IMR-90 (cell line): ENCODE data around the gene THAP5.

Source experiments
- BHLHE40 ChIP-seq: fragments of 150-350 bp; IDR thresholded peaks from 2 replicates; pipeline ENCODE4 v1.6.1; 2016; ENCODE audit warnings: mild to moderate bottlenecking, low read depth, low read length
- CEBPB ChIP-seq: IDR thresholded peaks from 2 replicates; pipeline ENCODE4 v1.6.1; 2012; ENCODE audit warnings: low read depth, low read length, improper control_type of control experiment
- POLR2A ChIP-seq: IDR thresholded peaks from 2 replicates; pipeline ENCODE4 v1.6.1; 2012; ENCODE audit warnings: mild to moderate bottlenecking, low read depth, low read length
- RAD21 ChIP-seq: IDR thresholded peaks from 2 replicates; pipeline ENCODE4 v1.6.1; 2012; ENCODE audit warnings: low read length, improper control_type of control experiment
- RFX5 ChIP-seq: IDR thresholded peaks from 2 replicates; pipeline ENCODE4 v1.8.0; 2012; ENCODE audit warnings: low read depth, mild to moderate bottlenecking, low read length, moderate library complexity
- TF ChIP-seq, protein P1 (sequence below): conservative IDR thresholded peaks from 2 replicates; pipeline ENCODE4 v1.5.1; 2012; ENCODE audit warnings: mild to moderate bottlenecking, low read depth, low read length, improper control_type of control experiment
- TF ChIP-seq, protein P2 (sequence below): fragments of 150-350 bp; IDR thresholded peaks from 2 replicates; pipeline ENCODE4 v1.6.1; 2017; ENCODE audit warnings: mild to moderate bottlenecking, antibody characterized with exemption, low read length, low read depth
- TF ChIP-seq, protein P3 (sequence below): fragments of 150-350 bp; IDR thresholded peaks from 2 replicates; pipeline ENCODE4 v1.6.1; 2016; ENCODE audit warnings: low read depth, mild to moderate bottlenecking, low read length, moderate library complexity, borderline replicate concordance

DNA sequence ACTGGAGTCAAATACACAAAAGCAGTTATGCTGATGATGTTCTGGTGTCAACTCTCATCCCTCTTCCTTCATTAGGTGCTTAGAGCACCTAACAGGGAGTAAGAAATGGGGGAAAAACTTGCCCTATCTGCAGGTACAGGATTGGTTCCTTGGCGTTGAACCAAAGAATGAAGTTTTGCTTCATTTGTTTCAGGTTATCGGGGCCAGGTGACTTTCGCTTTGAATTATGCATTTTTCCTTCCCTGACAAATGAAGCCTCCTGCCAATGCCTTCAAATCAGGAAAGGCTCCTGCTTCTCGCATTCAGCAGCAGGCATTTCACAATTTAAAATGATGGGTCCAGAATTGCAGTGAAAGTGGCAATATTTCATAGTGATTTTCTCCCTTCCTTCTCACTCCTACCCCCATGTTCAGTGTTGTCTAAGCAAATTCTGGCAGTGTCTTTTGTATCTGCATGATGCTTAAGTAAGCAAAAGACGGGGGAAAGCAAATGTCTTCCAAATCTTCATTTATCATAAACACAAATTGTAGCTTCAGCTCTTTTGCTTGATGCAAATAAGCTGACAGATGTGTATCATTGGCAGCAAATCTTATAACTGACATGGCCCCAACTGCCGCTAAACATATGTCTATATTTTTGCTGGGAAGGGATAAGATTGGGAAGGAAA is 29.5 kb upstream of the THAP5 start:
- TF ChIP-seq, protein P1, sequence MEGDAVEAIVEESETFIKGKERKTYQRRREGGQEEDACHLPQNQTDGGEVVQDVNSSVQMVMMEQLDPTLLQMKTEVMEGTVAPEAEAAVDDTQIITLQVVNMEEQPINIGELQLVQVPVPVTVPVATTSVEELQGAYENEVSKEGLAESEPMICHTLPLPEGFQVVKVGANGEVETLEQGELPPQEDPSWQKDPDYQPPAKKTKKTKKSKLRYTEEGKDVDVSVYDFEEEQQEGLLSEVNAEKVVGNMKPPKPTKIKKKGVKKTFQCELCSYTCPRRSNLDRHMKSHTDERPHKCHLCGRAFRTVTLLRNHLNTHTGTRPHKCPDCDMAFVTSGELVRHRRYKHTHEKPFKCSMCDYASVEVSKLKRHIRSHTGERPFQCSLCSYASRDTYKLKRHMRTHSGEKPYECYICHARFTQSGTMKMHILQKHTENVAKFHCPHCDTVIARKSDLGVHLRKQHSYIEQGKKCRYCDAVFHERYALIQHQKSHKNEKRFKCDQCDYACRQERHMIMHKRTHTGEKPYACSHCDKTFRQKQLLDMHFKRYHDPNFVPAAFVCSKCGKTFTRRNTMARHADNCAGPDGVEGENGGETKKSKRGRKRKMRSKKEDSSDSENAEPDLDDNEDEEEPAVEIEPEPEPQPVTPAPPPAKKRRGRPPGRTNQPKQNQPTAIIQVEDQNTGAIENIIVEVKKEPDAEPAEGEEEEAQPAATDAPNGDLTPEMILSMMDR = no peak
- no peak for TF ChIP-seq RAD21
- TF ChIP-seq CEBPB = no peak
- TF ChIP-seq, protein P2, sequence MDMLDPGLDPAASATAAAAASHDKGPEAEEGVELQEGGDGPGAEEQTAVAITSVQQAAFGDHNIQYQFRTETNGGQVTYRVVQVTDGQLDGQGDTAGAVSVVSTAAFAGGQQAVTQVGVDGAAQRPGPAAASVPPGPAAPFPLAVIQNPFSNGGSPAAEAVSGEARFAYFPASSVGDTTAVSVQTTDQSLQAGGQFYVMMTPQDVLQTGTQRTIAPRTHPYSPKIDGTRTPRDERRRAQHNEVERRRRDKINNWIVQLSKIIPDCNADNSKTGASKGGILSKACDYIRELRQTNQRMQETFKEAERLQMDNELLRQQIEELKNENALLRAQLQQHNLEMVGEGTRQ = no peak
- TF ChIP-seq POLR2A = no peak
- TF ChIP-seq, protein P3, sequence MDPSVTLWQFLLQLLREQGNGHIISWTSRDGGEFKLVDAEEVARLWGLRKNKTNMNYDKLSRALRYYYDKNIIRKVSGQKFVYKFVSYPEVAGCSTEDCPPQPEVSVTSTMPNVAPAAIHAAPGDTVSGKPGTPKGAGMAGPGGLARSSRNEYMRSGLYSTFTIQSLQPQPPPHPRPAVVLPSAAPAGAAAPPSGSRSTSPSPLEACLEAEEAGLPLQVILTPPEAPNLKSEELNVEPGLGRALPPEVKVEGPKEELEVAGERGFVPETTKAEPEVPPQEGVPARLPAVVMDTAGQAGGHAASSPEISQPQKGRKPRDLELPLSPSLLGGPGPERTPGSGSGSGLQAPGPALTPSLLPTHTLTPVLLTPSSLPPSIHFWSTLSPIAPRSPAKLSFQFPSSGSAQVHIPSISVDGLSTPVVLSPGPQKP = no peak
- TF ChIP-seq BHLHE40 = no peak
- TF ChIP-seq RFX5 = no peak
